Prostate gland (tissue), 2 donors: Measurements from ENCODE around the gene TAB2. TPM values are rescaled to one million over a fixed set of nuclear protein-coding genes. Genes with fewer than 3 reads are reported as not detected.

Experiments used
- DNase-seq: peaks from one replicate; pipeline ENCODE4 v3.0.0-alpha.2; 2019; ENCODE audit warnings: low spot score
- H3K27ac ChIP-seq, 2 donors: fragments of 200-600 bp; sonication (generic); 2 replicates each; pipeline ENCODE4 v1.5.1; 2017 to 2019
- H3K27me3 ChIP-seq: fragments of 200-600 bp; sonication (generic); replicated peaks from 2 replicates; pipeline ENCODE4 v1.5.1; 2019; ENCODE audit not compliant: insufficient read depth
- H3K36me3 ChIP-seq, 2 donors: fragments of 200-600 bp; sonication (generic); 1 replicate in 1 of 2; 2 replicates in 1 of 2; pipeline versions ENCODE4 v1.5.1 to v1.8.1; 2017 to 2019
- H3K4me1 ChIP-seq: fragments of 200-600 bp; sonication (generic); replicated peaks from 2 replicates; pipeline ENCODE4 v1.5.1; 2019
- H3K4me3 ChIP-seq, 2 donors: fragments of 200-600 bp; sonication (generic); 2 replicates each; pipeline ENCODE4 v1.5.1; 2017 to 2019
- H3K9me3 ChIP-seq: fragments of 200-600 bp; sonication (generic); 2 replicates; pipeline ENCODE4 v1.5.1; 2017
- POLR2A ChIP-seq: fragments of 450-650 bp; IDR thresholded peaks from one replicate; pipeline ENCODE4 v1.6.1; 2016; ENCODE audit warnings: antibody characterized with exemption, mild to moderate bottlenecking
- POLR2AphosphoS5 ChIP-seq: sonication (generic); formaldehyde crosslinking; IDR thresholded peaks from one replicate; pipeline ENCODE4 v1.6.1; 2017; ENCODE audit warnings: antibody characterized with exemption
- WGBS: methylation state at CpG from one replicate; pipeline ENCODE4 v1.1.5; 2018; 5-methylcytosine and 5-hydroxymethylcytosine counted together
- intact Hi-C: fragments of 100-400 bp; cut with DNase I; formaldehyde crosslinking; loops from one replicate; pipeline ENCODE4 v1.14.2; 2022
- total RNA-seq, 2 donors: library from RNA; depleted of rRNA; stranded (reverse); fragments of >200 nt; gene quantifications; one replicate each; pipeline ENCODE4 v1.1.0, GENCODE V29; 2016
- TF ChIP-seq, protein P1 (sequence below), 4 experiments: fragments of 200-600 bp in 2 of 4; fragments of 450-650 bp in 2 of 4; sonication (generic) in 2 of 4; IDR thresholded peaks; 1 replicate in 3 of 4; 2 replicates in 1 of 4; pipeline ENCODE4 v1.5.1; 2016 to 2019; ENCODE audit warnings: antibody characterized with exemption in 4 of 4, mild to moderate bottlenecking in 2 of 4, moderate library complexity in 2 of 4

Gene TAB2
- total RNA-seq, 2 donors from 2014 or later: 58.8 to 66.3 TPM

DNA sequence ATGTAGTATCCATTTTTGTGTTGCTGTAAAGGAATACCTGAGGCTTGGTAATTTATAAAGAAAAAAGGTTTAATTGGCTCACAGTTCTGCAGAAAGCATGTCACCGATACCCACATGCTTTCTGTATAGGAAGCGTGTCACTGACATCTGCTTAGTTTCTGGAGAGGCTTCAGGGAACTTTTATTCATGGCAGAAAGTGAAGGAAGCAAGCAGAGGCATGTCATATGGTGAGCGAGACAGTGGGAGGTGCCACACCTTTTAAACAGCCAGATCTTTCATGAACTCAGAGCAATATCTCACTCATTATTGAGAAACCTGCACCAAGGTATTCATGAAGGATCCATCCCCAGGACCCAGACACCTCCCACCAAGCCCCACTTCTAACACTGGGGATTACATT lies 86.0 kb downstream of the TAB2 start:
- no peak overlapping the region for H3K4me3 ChIP-seq
- TF ChIP-seq POLR2AphosphoS5: no peak
- TF ChIP-seq, protein P1, sequence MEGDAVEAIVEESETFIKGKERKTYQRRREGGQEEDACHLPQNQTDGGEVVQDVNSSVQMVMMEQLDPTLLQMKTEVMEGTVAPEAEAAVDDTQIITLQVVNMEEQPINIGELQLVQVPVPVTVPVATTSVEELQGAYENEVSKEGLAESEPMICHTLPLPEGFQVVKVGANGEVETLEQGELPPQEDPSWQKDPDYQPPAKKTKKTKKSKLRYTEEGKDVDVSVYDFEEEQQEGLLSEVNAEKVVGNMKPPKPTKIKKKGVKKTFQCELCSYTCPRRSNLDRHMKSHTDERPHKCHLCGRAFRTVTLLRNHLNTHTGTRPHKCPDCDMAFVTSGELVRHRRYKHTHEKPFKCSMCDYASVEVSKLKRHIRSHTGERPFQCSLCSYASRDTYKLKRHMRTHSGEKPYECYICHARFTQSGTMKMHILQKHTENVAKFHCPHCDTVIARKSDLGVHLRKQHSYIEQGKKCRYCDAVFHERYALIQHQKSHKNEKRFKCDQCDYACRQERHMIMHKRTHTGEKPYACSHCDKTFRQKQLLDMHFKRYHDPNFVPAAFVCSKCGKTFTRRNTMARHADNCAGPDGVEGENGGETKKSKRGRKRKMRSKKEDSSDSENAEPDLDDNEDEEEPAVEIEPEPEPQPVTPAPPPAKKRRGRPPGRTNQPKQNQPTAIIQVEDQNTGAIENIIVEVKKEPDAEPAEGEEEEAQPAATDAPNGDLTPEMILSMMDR (IDR thresholded peaks at IDR 0.05): no peak
- no peak for TF ChIP-seq POLR2A
- no peaks in the 10 kb centered on the region for H3K4me1 ChIP-seq
- intact Hi-C loops: no loop called here
- DNase-seq: no peak
- H3K9me3 ChIP-seq: no peaks in the 10 kb centered on the region
- H3K36me3 ChIP-seq: no peaks in the 10 kb centered on the region
- H3K27ac ChIP-seq: no peak overlapping the region
- 97% methylated on average over 3 of the region's 3 CpGs for WGBS
- no peaks in the 10 kb centered on the region for H3K27me3 ChIP-seq

- H3K27me3 ChIP-seq: no peaks in the 10 kb centered on the region
- no peak for TF ChIP-seq POLR2A
- TF ChIP-seq POLR2AphosphoS5: no peak
- TF ChIP-seq, protein P1 (IDR thresholded peaks at IDR 0.05): no peak
- no peak for DNase-seq
- intact Hi-C loops: no loop called here
- H3K27ac ChIP-seq: no peak overlapping the region
- no peaks in the 10 kb centered on the region for H3K36me3 ChIP-seq
- H3K4me1 ChIP-seq: no peaks in the 10 kb centered on the region
- H3K9me3 ChIP-seq: no peaks in the 10 kb centered on the region
- WGBS: 67% methylated on average over 5 of the region's 5 CpGs
- H3K4me3 ChIP-seq: no peak overlapping the region
Observed at GRCh38 chr6:149405823-149406765, 88.6 kb downstream of the TAB2 start.

- Histone ChIP-seq H3K27me3 (no peaks in the 10 kb centered on the region), H3K36me3 (no peaks in the 10 kb centered on the region), H3K4me1 (no peaks in the 10 kb centered on the region), H3K4me3 (no peak overlapping the region), H3K27ac (no peak overlapping the region), H3K9me3 (no peaks in the 10 kb centered on the region)
- intact Hi-C loops: no loop called here
- no peak for DNase-seq
- TF ChIP-seq POLR2A: no peak
- TF ChIP-seq, protein P1 (IDR thresholded peaks at IDR 0.05): no peak
- no peak for TF ChIP-seq POLR2AphosphoS5
- 96% methylated on average over 3 of the region's 3 CpGs for WGBS
Observed at GRCh38 chr6:149409617-149410016, 92.1 kb downstream of the TAB2 start.

GRCh38 chr6:149410557-149410956 lies 93.0 kb downstream of the TAB2 start:
- Histone ChIP-seq H3K9me3 (no peaks in the 10 kb centered on the region), H3K27me3 (no peaks in the 10 kb centered on the region), H3K36me3 (no peaks in the 10 kb centered on the region), H3K4me3 (no peak overlapping the region), H3K4me1 (no peaks in the 10 kb centered on the region), H3K27ac (no peak overlapping the region)
- TF ChIP-seq, protein P1 (IDR thresholded peaks at IDR 0.05): no peak
- TF ChIP-seq POLR2A (no peak), POLR2AphosphoS5 (no peak)
- no peak for DNase-seq
- intact Hi-C loops: no loop called here

GRCh38 chr6:149414009-149414408 lies 96.5 kb downstream of the TAB2 start:
- H3K27me3 ChIP-seq: no peaks in the 10 kb centered on the region
- TF ChIP-seq, protein P1 (IDR thresholded peaks at IDR 0.05): no peak
- TF ChIP-seq POLR2AphosphoS5 (no peak), POLR2A (no peak)
- no peaks in the 10 kb centered on the region for H3K4me1 ChIP-seq
- intact Hi-C loops: no loop called here
- no peak overlapping the region for H3K27ac ChIP-seq
- H3K4me3 ChIP-seq: no peak overlapping the region
- H3K9me3 ChIP-seq: no peaks in the 10 kb centered on the region
- no peak for DNase-seq
- WGBS: 94% methylated on average over 4 of the region's 4 CpGs
- no peaks in the 10 kb centered on the region for H3K36me3 ChIP-seq
